ENCODE data around the gene MAU2.

The MAU2 gene, protein sequence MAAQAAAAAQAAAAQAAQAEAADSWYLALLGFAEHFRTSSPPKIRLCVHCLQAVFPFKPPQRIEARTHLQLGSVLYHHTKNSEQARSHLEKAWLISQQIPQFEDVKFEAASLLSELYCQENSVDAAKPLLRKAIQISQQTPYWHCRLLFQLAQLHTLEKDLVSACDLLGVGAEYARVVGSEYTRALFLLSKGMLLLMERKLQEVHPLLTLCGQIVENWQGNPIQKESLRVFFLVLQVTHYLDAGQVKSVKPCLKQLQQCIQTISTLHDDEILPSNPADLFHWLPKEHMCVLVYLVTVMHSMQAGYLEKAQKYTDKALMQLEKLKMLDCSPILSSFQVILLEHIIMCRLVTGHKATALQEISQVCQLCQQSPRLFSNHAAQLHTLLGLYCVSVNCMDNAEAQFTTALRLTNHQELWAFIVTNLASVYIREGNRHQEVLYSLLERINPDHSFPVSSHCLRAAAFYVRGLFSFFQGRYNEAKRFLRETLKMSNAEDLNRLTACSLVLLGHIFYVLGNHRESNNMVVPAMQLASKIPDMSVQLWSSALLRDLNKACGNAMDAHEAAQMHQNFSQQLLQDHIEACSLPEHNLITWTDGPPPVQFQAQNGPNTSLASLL

DNA sequence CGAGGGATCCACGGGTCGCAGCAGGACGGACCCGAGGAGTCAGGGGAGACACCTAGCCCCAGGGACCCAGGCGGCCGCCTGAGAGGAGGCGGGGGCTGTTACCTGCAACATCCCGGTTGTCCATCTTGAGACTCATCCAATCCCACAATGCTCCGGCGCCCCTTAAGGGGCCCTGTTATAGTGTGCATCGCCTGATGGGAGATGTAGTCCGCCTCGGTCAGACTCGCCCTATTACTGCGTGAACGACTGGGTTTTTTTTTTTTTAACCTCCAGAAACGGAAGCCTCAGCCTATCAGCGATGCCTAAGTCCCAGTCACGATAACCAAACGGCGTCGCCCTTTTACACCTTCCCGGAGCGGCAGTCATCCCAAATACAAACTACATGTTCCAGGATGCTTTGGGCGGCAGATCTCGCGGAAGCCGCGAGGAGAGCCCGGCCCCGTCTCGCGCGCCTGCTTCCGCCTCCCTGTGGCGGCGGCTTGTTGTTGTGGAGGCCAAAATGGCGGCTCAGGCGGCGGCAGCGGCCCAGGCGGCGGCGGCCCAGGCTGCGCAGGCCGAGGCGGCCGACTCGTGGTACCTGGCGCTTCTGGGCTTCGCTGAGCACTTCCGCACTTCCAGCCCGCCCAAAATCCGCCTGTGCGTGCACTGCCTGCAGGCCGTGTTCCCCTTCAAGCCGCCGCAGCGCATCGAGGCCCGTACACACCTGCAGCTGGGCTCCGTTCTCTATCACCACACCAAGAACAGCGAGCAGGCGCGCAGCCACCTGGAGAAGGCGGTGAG, at the start of gene MAU2, which contains the start of gene SUGP1:
MAU2 (plus strand) TSS at position 469 of the 780 bp plus-strand sequence; CDS start at position 500, 31 bp downstream.
SUGP1 (minus strand) TSS at position 149 of the 780 bp plus-strand sequence; CDS start at position 136, 13 bp downstream.
- H3K27ac ChIP-seq = peak within 1 kb of the TSS; percentile 78 to 99 (median 96)
- peak within 1 kb of the TSS; percentile 92 to 100 (median 95) for H3K4me3 ChIP-seq

DNA sequence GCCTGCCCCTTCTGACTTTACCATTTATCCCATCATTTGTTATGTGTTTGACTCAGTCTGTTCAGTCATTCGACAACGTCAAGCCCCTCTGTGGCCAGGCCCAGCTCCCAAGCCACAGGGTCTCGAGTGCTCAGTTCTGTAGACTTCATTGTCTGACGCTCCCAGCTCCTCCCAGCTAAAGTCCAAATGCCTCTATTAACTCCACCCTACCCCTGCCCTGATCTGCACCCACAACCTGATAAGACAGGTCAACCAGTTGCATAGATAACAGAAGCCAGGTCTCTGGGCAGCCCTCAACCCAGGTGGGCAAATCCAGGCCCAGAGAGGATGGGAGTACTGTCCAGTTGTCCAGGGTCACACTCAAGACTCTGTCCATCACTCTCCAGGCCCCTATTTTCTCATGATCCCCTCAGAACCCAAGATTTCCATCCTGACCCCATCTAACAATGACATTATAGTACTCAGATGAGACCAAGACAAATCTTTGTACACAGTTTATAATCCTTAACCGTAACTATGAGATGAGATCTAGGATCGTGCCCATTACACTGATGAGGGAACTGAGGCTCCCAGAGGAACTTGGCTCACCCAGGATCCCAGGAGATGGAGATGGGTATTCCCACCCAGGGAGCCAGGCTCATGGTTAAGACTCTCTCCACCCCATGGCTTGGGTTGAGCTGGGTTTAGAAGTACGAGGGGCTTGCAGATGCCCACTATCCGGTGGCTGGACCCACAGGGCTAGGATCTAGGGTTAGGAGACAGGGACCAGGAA, 48.6 kb upstream of the MAU2 start:
- H3K4me3 ChIP-seq = no peak overlapping the region
- H3K27ac ChIP-seq = no peak overlapping the region

DNA sequence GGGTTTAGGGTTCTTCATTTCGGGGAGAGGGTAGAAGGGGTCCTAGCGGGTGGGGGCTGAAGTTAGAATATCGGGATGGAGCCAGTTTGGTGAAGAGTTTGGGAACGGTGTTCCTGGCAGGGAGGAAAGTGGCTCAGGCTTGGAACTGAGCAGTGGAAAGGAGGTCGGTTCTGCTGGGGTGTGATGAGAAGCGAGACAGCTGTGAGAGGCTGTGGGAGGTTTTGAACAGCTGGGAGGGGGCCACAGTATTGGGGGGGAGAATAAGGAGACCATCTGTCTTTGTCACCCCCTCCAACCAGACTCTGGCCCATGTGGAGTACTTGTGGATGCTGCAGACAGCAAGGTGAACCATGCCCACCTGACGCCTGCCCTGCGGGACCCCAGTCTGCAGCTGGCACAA, 46.5 kb upstream of the MAU2 start:
- H3K4me3 ChIP-seq = no peak overlapping the region
- no peak overlapping the region for H3K27ac ChIP-seq

DNA sequence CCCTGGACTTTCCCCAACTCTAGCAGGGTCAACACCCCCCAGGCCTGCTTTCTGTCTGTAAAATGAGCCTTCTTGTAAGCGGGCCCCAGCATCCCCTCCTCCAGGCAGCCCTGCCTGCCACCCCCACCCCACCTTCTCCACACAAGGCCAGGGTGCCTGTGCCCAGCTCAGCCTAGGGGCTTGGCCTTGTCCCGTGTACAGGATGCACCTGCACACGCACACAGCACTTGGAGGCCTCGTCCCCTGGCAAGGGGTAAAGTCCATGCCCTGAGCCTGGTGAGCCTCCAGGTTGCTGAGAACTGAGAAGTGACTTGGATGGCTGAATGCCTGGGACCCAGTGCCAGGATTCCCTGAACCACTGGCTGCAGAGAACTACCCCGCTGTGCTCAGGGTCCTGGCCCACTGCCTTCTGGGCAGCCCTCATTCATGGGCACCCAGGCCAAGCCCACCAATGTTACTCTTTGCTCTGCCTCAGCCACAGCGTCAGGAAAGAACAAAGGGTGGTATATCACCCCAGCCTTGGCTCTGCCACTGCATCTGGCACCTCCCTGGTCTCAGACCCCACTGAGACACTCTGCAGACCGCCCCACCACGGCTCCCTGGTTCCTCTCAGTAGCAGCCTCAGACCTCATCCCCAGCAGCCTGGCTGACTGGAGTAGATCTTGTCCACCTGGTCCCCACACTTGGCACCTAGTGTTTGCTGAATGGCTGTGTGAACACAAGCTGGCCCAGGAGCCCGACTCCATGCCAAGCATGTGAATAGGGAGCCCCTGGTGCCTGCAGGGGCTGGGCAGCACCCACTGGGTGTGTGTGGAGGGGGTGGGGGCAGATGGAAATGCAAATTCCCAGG, 45.7 kb upstream of the MAU2 start:
- Histone ChIP-seq H3K27ac (no peak overlapping the region), H3K4me3 (no peak overlapping the region)

DNA sequence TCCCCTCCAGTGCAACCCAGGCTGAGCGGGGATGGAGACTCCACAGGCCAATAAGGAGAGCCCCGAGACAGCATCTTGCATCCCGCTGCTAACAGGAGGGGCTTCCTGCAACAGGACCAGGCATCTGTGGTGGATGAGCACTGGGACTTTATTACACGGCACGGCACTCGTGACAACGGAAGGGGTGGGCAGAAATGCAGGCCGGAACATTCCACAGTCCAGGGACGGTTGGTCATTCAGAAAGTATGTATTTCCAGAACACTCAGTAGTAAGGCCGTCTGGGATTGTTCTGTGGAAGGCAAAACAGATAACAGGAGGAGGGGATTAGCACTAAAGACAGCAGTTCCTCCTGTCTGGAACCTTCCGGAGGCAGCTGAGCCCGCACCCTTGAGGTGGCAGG, 44.2 kb upstream of the MAU2 start:
- Histone ChIP-seq H3K27ac (no peak overlapping the region), H3K4me3 (no peak overlapping the region)

DNA sequence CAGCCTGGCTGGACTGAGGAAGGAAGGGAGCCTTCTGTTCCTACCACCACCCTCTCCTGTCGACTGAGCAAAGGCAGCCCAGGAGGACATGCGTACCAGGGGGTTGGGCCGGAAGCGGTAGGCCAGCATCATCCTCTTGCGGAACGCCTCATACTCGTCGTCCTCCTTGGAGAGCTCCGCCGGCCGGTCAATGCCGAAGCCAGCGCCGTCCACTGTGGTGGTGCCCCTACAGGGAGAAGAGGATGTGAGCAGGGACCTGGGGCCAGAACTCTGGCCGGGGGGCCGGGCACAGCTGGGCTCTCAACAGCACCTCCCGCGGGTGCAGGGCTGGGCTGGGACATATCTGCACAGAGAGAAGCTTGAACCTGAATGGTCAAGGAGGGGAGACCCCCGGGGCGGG, 43.8 kb upstream of the MAU2 start:
- no peak overlapping the region for H3K27ac ChIP-seq
- no peak overlapping the region for H3K4me3 ChIP-seq

DNA sequence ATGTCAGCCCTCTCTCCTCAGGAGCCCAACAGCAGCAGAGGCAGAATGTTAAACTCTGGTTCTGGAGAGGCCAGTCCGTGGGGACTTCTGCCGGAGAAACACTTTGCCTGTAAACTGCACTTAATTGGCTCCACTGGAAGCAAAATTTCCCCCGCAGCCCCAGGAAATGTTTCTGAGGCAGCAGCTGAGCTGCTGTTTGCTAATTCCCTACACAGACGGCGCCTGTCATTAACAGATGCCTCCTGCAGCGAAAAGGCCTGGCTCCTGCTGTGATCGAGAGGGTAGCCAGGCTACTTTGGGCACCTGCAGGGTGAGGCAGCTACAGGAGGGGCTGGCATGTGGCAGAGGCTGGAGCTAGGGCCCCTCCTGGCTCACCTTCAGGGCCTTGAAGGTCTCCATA, 42.3 kb upstream of the MAU2 start:
- no peak overlapping the region for H3K27ac ChIP-seq
- H3K4me3 ChIP-seq = no peak overlapping the region

DNA sequence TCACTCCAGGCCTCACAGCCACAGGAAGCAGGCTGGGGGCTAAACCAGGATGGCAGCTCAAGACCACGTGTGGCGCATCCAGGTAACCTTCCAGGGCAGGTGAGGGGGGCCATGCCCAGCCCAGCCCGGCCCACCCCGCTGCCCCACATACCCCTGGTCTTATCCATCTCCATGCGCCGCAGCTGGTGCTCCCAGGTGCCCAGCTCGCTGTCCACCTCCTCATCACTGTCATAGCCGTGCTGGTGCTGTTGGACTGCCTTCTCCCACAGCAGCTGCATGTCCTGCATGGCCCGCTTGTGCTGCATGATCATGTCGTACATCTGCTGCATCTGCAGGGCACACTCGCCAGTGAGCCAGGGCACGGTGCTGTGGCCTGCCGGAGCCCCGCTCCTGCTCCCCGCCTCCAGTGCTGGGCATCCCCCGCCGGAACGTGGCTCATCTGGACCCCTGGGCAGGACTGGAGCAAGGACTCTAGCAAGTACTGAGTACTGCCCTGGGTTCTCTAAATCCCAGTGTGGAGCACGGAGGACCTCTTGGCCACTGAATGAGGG, 41.5 kb upstream of the MAU2 start:
- H3K27ac ChIP-seq = no peak overlapping the region
- H3K4me3 ChIP-seq = no peak overlapping the region

DNA sequence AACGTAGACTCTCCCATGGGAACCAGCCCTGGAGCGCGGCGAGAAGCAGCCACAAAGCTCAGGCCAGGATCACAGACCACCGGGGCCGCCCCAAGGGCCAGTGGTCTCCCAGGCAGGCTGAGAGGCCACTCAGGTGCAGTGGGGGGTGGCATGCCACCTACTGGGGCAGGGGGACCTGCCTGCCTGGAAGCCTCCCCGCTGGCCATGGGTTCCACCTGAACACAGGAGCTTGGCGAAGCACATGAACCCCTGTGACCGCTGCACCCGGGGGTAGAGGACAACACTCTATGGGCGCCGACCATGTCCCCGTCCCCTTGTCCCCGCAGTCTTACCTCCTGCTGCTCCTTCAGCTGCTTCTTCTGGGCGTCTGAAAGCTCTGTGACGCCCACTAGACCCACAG, 40.8 kb upstream of the MAU2 start:
- Histone ChIP-seq H3K27ac (no peak overlapping the region), H3K4me3 (no peak overlapping the region)

DNA sequence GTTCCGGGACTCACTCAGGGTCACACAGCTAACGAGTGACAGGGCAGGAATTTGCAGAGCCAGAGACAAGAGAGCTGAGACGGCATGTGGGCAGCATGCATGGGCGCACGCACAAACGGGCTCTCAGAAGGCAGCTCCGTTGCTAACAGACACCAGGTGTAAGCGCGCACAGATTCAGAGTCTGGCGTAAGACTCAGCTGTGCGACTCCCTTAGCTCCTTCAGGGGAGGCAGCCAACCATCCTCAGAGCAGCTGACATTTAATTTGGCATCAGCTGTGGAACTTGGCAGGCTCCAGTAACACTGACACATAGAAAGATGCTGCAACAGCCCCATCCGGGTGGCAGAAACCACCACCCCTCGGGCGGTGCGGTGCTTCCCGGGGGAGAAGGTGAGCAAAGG, 40.1 kb upstream of the MAU2 start:
- Histone ChIP-seq H3K27ac (no peak overlapping the region), H3K4me3 (no peak overlapping the region)

DNA sequence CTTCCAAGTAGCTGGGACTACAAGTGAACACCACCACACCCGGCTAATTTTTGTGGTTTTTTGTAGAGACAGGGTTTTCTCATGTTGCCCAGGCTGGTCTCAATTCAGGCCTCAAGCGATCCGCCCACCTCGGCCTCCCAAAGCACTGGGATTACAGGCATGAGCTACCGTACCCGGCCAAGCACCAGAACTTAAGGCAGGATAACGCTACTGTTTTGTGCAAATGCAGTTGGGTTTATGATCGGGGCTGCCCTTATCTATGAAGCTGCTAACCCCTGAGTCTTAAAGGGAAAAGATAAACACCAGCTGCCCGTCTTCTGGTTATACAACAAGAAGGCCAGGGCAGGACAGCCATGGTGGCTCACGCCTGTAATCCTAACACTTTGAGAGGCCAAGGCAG, 34.9 kb upstream of the MAU2 start:
- no peak overlapping the region for H3K27ac ChIP-seq
- no peak overlapping the region for H3K4me3 ChIP-seq

DNA sequence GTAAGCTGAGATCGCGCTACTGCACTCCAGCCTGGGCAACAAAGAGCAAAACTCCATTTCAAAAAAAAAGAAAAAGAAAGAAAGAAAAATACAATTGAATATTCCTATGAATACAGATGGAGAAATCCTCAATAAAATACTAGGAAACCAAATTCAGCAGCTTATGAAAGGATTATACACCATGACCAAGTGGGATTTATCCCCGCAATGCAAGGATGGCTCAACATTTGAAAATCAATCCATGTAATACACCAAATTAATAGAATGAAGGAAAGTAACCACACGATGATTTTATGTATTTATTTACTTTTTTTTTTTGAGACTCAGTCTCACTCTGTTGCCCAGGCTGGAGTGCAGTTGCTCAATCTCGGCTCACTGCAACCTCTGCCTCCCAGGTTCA, 28.0 kb upstream of the MAU2 start:
- Histone ChIP-seq H3K4me3 (no peak overlapping the region), H3K27ac (no peak overlapping the region)

DNA sequence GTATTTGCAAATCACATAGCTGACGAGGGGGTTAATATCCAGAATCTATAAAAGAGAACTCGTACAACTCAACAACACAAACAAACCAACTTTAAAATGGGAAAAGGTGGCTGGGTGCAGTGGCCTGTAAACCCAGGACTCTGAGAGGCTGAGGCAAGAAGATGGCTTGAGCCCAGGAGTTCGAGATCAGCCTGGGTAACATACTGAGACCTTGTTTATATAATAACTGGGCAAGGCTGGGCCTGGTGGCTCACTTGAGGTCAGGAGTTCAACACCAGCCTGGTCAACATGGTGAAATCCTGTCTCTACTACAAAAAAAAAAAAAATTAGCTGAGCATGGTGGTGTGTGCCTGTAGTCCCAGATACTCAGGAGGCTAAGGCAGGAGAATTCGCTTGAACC, 25.7 kb upstream of the MAU2 start:
- no peak overlapping the region for H3K4me3 ChIP-seq
- H3K27ac ChIP-seq = no peak overlapping the region

DNA sequence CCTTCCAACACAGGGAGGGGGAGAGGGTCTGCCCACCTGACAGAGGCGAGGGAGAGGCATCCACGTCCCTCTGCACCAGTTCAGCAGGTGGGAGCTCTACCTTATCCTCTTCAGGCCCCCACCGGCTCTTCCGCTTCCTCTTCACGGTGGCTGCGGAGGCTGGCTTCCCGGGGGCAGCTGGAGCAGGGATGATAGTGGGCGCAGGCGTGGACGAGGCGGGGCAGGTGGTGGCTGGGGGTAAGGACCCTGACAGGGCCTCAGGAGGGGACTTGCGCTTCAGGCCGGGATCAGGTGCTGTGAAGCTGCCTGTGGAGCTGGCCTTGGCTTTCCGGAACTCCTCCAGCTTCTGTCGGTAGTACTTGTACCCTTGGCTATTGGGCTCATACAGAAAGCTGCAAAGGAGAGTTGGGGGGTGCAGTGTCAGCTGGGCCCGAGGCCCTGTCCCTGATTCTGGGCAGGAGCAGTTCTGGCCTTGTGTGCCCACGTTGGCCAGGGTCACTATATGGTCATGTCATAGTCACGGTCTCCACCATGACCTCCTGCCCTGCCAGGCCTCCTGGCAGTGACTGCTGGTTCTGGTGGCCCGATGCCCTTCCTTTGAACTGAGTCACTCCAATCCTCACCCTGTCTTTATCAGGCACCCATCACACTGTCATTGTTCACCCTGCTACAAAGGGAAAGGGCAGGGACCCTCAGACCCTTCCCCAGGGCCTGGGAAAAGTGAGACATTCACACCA, 23.5 kb upstream of the MAU2 start:
- no peak overlapping the region for H3K27ac ChIP-seq
- H3K4me3 ChIP-seq = no peak overlapping the region

DNA sequence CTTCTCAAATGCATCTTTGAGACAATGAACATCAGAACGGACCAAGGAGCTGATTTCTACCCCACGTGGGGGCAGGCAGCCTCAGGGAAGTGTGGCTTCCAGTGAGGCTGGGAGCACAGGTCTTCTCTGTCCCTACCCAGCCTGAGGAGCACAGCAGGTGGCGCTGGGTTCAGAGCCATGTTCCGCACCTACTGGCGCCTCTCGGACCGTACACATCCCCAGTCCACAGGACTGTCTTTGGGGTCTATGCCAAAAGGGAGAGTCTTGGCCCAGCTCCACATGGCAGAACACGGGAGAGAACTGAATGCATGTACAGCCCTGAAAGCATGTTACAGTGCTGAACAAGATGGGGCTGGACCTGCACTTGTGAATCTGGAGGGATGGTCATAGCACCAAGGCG, 22.9 kb upstream of the MAU2 start:
- Histone ChIP-seq H3K27ac (no peak overlapping the region), H3K4me3 (no peak overlapping the region)

DNA sequence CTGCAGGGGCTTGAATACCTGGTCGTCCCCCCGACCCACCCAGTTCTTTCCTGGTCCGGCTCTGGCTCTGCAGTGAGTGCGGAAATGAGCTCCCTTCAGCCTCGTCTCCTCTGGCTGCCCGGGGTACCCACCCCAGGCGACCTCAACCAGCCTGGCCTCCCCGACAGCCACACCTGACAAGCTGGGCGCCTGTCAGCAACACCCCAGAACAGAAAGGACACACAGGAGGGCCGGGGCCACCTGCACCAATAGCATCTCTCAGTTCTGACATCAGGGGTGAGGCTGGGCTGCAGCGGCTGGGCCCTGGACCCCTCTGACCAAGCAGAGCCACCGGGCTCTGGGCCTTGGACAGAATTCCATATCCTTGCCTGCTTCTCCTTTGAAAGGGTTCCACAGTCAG, 20.0 kb upstream of the MAU2 start:
- no peak overlapping the region for H3K4me3 ChIP-seq
- no peak overlapping the region for H3K27ac ChIP-seq

DNA sequence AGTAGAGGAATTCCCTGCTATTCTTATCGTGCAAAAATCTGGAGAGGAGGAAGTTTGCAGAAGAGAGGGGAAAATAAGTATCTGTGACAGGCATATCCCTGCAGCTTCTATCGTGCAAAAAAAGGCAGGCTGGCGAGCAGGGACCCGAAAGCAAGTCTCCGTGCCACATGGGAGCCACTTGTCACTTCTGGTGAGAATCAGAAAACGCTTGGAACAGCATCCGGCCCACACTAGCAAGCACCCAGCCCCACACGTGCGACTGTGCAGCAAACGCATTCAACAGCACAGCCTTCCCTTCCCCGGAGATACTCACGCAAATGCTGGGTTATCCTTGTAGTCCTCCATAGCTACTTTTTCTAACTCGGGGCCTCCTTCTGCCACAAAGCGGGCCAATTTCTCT, 17.2 kb upstream of the MAU2 start:
- Histone ChIP-seq H3K27ac (no peak overlapping the region), H3K4me3 (no peak overlapping the region)
